Stomach (tissue), 4 donors: ENCODE results near the gene ASB12.

Experiments used
- EP300 ChIP-seq: sonication (generic); formaldehyde crosslinking; IDR thresholded peaks from one replicate; pipeline ENCODE4 v1.6.1; 2017; ENCODE audit warnings: antibody characterized with exemption
- POLR2A ChIP-seq, 4 donors: fragments of 450-650 bp; IDR thresholded peaks; one replicate each; pipeline ENCODE4 v1.6.1; 2016; ENCODE audit warnings: antibody characterized with exemption in 4 of 4, control low read depth in 2 of 4, mild to moderate bottlenecking in 1 of 4, moderate library complexity in 1 of 4
- POLR2AphosphoS5 ChIP-seq, 3 donors: sonication (generic); formaldehyde crosslinking; IDR thresholded peaks; one replicate each; pipeline ENCODE4 v1.6.1; 2016; ENCODE audit warnings: antibody characterized with exemption in 3 of 3
- TF ChIP-seq, protein P1 (sequence below), 7 experiments: fragments of 450-650 bp in 4 of 7; fragments of 200-600 bp in 3 of 7; sonication (generic) in 3 of 7; IDR thresholded peaks; one replicate each; pipeline ENCODE4 v1.5.1; 2016 to 2019; ENCODE audit warnings: antibody characterized with exemption in 7 of 7, control low read depth in 2 of 7, mild to moderate bottlenecking in 1 of 7

DNA sequence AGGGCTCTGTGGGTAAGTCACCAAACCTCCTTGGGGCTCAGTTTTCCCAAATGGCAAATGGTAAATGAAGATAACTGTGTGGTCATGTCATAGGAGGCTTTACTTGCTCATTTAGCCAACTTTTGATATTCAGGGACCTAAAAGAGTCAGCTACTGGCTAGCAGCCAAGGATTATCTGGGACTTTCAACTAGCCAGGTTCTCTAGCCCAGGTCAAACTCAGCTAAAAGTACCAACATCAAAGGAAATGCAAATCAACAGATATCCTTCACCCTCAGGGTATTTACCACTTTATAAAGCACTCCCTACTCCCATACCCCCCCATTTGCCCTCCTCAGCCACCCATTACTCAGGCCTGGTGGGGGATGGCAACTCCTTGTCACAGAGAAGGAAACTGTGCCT, 32.4 kb downstream of the ASB12 start:
- TF ChIP-seq POLR2A (IDR thresholded peaks at IDR 0.05), result no peak
- TF ChIP-seq, protein P1, sequence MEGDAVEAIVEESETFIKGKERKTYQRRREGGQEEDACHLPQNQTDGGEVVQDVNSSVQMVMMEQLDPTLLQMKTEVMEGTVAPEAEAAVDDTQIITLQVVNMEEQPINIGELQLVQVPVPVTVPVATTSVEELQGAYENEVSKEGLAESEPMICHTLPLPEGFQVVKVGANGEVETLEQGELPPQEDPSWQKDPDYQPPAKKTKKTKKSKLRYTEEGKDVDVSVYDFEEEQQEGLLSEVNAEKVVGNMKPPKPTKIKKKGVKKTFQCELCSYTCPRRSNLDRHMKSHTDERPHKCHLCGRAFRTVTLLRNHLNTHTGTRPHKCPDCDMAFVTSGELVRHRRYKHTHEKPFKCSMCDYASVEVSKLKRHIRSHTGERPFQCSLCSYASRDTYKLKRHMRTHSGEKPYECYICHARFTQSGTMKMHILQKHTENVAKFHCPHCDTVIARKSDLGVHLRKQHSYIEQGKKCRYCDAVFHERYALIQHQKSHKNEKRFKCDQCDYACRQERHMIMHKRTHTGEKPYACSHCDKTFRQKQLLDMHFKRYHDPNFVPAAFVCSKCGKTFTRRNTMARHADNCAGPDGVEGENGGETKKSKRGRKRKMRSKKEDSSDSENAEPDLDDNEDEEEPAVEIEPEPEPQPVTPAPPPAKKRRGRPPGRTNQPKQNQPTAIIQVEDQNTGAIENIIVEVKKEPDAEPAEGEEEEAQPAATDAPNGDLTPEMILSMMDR (IDR thresholded peaks at IDR 0.05), result no peak
- no peak for TF ChIP-seq POLR2AphosphoS5 (IDR thresholded peaks at IDR 0.05)
- no peak for TF ChIP-seq EP300
